ENCODE measurements around the gene GOLPH3L.

DNA sequence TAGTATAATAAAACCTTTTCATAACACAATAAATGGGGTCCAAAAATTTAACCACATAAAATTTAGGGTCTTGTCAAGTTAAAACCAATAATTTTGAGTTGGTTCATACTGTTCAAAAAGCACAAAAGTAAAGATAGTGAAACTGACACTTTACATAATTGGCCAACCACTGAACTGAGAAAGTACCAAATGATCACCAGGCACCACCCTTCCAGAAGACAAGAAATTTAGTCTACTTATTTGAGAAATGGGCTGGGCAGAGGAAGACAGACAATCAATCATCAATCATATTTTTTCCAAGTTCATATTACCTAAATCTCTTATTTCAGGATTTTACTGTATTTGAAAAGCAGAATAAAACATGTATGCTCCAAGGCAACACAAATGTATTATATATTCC is 6.5 kb upstream of the GOLPH3L start:
- TF ChIP-seq, protein P1, sequence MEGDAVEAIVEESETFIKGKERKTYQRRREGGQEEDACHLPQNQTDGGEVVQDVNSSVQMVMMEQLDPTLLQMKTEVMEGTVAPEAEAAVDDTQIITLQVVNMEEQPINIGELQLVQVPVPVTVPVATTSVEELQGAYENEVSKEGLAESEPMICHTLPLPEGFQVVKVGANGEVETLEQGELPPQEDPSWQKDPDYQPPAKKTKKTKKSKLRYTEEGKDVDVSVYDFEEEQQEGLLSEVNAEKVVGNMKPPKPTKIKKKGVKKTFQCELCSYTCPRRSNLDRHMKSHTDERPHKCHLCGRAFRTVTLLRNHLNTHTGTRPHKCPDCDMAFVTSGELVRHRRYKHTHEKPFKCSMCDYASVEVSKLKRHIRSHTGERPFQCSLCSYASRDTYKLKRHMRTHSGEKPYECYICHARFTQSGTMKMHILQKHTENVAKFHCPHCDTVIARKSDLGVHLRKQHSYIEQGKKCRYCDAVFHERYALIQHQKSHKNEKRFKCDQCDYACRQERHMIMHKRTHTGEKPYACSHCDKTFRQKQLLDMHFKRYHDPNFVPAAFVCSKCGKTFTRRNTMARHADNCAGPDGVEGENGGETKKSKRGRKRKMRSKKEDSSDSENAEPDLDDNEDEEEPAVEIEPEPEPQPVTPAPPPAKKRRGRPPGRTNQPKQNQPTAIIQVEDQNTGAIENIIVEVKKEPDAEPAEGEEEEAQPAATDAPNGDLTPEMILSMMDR (IDR thresholded peaks at IDR 0.05): no peak
- no peak for TF ChIP-seq EZH2 (IDR thresholded peaks at IDR 0.05)

All from neural progenitor cell (in vitro differentiated cells).